ENCODE data around the gene OR2H2.

The OR2H2 gene

GRCh38 chr6:29590218-29590808 lies 5.4 kb downstream of the OR2H2 start:
- DNase-seq (ENCODE audit: low read depth), result no peak
- no peak for TF ChIP-seq CTCF (conservative IDR thresholded peaks at IDR 0.05; ENCODE audit: low read depth, low read length)
- H3K4me3 ChIP-seq (ENCODE audit: low read depth, low read length), result no peak overlapping the region

- H3K4me3 ChIP-seq (ENCODE audit: low read depth, low read length), result no peak overlapping the region
- no peak for TF ChIP-seq CTCF (conservative IDR thresholded peaks at IDR 0.05; ENCODE audit: low read depth, low read length)
- no peak for DNase-seq (ENCODE audit: low read depth)
Observed at GRCh38 chr6:29591677-29592076, 6.8 kb downstream of the OR2H2 start.

GRCh38 chr6:29593199-29593855 lies 8.4 kb downstream of the OR2H2 start:
- no peak overlapping the region for H3K4me3 ChIP-seq (ENCODE audit: low read depth, low read length)
- DNase-seq (ENCODE audit: low read depth), result no peak
- no peak for TF ChIP-seq CTCF (conservative IDR thresholded peaks at IDR 0.05; ENCODE audit: low read depth, low read length)

GRCh38 chr6:29596381-29596900 lies 11.5 kb downstream of the OR2H2 start:
- no peak for DNase-seq (ENCODE audit: low read depth)
- TF ChIP-seq CTCF (conservative IDR thresholded peaks at IDR 0.05; ENCODE audit: low read depth, low read length), result no peak
- H3K4me3 ChIP-seq (ENCODE audit: low read depth, low read length), result no peak overlapping the region

- H3K4me3 ChIP-seq (ENCODE audit: low read depth, low read length), result no peak overlapping the region
- no peak for TF ChIP-seq CTCF (conservative IDR thresholded peaks at IDR 0.05; ENCODE audit: low read depth, low read length)
- no peak for DNase-seq (ENCODE audit: low read depth)
Observed at GRCh38 chr6:29597184-29597583, 12.3 kb downstream of the OR2H2 start.

- DNase-seq (ENCODE audit: low read depth), result no peak
- H3K4me3 ChIP-seq (ENCODE audit: low read depth, low read length), result no peak overlapping the region
- no peak for TF ChIP-seq CTCF (conservative IDR thresholded peaks at IDR 0.05; ENCODE audit: low read depth, low read length)
Observed at GRCh38 chr6:29598172-29598747, 13.3 kb downstream of the OR2H2 start.

All from choroid plexus epithelial cell (primary cell).